Esophagus squamous epithelium (tissue), 5 donors: Measurements from ENCODE around the gene DNASE2. TPM values are rescaled to one million over a fixed set of nuclear protein-coding genes. Genes with fewer than 3 reads are reported as not detected.
"Not testable (repeated sequence)": the region's sequence is repeated elsewhere in the genome, so short reads cannot be mapped to it uniquely, and the experiment has no call there.

Source experiments
- DNase-seq: peaks from one replicate; lab custom pipeline; 2025; lab: John Stamatoyannopoulos, UW
- H3K27ac ChIP-seq, 4 donors: fragments of 200-600 bp; sonication (generic); one replicate each; pipeline ENCODE4 v1.5.1; 2016 to 2019; ENCODE audit warnings: mild to moderate bottlenecking in 1 of 4
- H3K27me3 ChIP-seq, 4 donors: fragments of 200-600 bp; sonication (generic); 1 replicate in 3 of 4; 2 replicates in 1 of 4; pipeline versions ENCODE4 v1.5.1 to v1.6.0; 2017 to 2021; ENCODE audit warnings: antibody characterized with exemption in 1 of 4
- H3K36me3 ChIP-seq, 3 donors: fragments of 200-600 bp; sonication (generic); one replicate each; pipeline ENCODE4 v1.5.1; 2016 to 2019
- H3K4me1 ChIP-seq, 3 donors: fragments of 200-600 bp; sonication (generic); one replicate each; pipeline ENCODE4 v1.5.1; 2017 to 2019
- H3K4me3 ChIP-seq, 4 donors: fragments of 200-600 bp; sonication (generic); 1 replicate in 3 of 4; 2 replicates in 1 of 4; pipeline ENCODE4 v1.5.1; 2016 to 2019; ENCODE audit warnings: mild to moderate bottlenecking in 2 of 4, moderate library complexity in 1 of 4
- H3K9me3 ChIP-seq, 3 donors: fragments of 200-600 bp; sonication (generic); one replicate each; pipeline ENCODE4 v1.5.1; 2016 to 2019
- POLR2A ChIP-seq, 4 donors: fragments of 450-650 bp; IDR thresholded peaks; one replicate each; pipeline ENCODE4 v1.6.1; 2017; ENCODE audit warnings: antibody characterized with exemption in 4 of 4, mild to moderate bottlenecking in 4 of 4, moderate library complexity in 3 of 4
- WGBS, 2 donors: methylation state at CpG; one replicate each; pipeline ENCODE4 v1.1.5; 2018; 5-methylcytosine and 5-hydroxymethylcytosine counted together
- intact Hi-C: fragments of 100-400 bp; cut with DNase I; formaldehyde crosslinking; loops from one replicate; pipeline ENCODE4 v1.15.0; 2022
- total RNA-seq, 4 donors: library from RNA; depleted of rRNA; stranded (reverse); fragments of >200 nt; gene quantifications; one replicate each; pipeline ENCODE4 v1.1.0, GENCODE V29; 2016
- TF ChIP-seq, protein P1 (sequence below), 6 experiments: fragments of 450-650 bp in 4 of 6; fragments of 200-600 bp in 2 of 6; sonication (generic) in 2 of 6; IDR thresholded peaks; one replicate each; pipeline ENCODE4 v1.5.1; 2016 to 2019; ENCODE audit warnings: antibody characterized with exemption in 6 of 6, mild to moderate bottlenecking in 4 of 6, moderate library complexity in 4 of 6
- donor health status: DM: yes; HTN: yes; CAD: no.

DNASE2 gene
- total RNA-seq, 4 donors from 2014 or later, result 12.3 to 27.9 (median 20.4) TPM

GRCh38 chr19:12890787-12891552, 9.7 kb upstream of the DNASE2 start, which contains the start of gene GCDH:
Gene GCDH, plus strand, starts transcription at chr19:12891160. Its CDS starts 145 bp downstream, at chr19:12891305.
- intact Hi-C loops, result no loop called here
- peaks cover under 1 to 38% (median 6%) of the 10 kb centered on the region in 3 donors for H3K36me3 ChIP-seq
- peak within 1 kb of the TSS; percentile 67 to 94 (median 90) for H3K27ac ChIP-seq
- H3K9me3 ChIP-seq, result no peaks in the 10 kb centered on the region
- peak within 1 kb of the TSS; percentile 62 to 98 (median 89) for H3K4me3 ChIP-seq
- peak; percentile 97 for DNase-seq
- TF ChIP-seq, protein P1, sequence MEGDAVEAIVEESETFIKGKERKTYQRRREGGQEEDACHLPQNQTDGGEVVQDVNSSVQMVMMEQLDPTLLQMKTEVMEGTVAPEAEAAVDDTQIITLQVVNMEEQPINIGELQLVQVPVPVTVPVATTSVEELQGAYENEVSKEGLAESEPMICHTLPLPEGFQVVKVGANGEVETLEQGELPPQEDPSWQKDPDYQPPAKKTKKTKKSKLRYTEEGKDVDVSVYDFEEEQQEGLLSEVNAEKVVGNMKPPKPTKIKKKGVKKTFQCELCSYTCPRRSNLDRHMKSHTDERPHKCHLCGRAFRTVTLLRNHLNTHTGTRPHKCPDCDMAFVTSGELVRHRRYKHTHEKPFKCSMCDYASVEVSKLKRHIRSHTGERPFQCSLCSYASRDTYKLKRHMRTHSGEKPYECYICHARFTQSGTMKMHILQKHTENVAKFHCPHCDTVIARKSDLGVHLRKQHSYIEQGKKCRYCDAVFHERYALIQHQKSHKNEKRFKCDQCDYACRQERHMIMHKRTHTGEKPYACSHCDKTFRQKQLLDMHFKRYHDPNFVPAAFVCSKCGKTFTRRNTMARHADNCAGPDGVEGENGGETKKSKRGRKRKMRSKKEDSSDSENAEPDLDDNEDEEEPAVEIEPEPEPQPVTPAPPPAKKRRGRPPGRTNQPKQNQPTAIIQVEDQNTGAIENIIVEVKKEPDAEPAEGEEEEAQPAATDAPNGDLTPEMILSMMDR (IDR thresholded peaks at IDR 0.05), result peak in 1 of 6 experiments; percentile 41
- peak in 3 of 4 donors; percentile 69 to 88 (median 82) for TF ChIP-seq POLR2A (IDR thresholded peaks at IDR 0.05)
- peaks cover 0 to 13% (median 0%) of the 10 kb centered on the region in 4 donors for H3K27me3 ChIP-seq
- peaks cover 11 to 29% (median 16%) of the 10 kb centered on the region in 3 donors for H3K4me1 ChIP-seq
- WGBS, 2 donors, result 0% methylated on average over 21 to 45 of the region's 49 CpGs

DNA sequence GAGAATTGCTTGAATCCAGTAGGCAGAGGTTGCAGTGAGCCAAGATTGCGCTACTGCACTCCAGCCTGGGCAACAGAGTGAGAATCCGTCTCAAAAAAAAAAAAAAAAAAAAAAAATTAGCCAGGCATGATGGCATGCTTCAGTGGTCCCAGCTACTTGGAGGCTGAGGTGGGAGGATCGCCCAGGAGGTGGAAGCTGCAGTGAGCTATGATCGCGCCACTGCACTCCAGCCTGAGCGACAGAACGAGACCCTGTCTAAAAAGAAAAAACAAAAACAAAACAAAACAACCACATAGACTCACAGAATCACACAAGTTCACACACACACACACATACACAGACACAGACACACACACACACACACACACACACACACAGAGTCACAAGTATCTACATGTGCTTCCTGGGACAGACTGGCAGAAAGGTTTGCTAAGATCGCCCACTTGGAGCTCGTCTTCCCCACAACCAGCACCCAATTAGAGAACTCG, 9.1 kb upstream of the DNASE2 start:
- intact Hi-C loops, H3K9me3 ChIP-seq, DNase-seq: not testable (repeated sequence)
- Histone ChIP-seq H3K27me3 (peaks cover 0 to 19% (median 0%) of the 10 kb centered on the region in 4 donors), H3K4me1 (peaks cover 15 to 35% (median 21%) of the 10 kb centered on the region in 3 donors), H3K36me3 (peaks cover 0 to 32% (median 6%) of the 10 kb centered on the region in 3 donors), H3K4me3 (peak overlapping the region in 3 of 4 donors; percentile 83 to 98 (median 95)), H3K27ac (peak overlapping the region; percentile 56 to 94 (median 75))
- 30 to 32% methylated on average over 10 of the region's 10 CpGs for WGBS, 2 donors

DNA sequence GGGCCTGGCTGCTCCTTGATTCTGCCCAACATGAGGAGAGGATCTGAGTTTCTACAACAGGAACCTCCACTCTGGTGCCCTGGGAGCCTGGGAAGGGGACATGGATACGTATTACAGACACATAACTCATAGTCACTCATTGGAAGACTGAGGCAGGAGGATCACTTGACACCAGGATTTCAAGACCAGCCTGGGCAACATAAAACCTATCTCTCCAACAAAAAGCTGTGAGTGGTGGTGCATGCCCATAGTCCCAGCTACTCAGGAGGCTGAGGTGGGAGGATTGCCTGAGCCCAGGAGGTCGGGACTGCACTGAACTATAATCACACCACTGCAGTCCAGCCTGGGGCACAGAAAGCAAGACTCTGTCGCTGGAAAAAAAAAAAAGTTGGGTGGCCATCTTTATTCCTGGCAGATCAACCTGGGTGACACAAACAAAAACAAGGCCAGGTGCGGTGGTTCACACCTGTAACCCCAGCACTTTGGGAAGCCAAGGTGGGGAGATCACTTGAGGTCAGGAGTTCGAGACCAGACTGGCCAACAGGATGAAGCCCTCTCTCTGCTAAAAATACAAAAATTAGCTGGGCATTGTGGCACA, 6.9 kb upstream of the DNASE2 start:
- no peak overlapping the region for H3K4me3 ChIP-seq
- H3K9me3 ChIP-seq, result peaks cover 0 to 17% (median 14%) of the 10 kb centered on the region in 3 donors
- peaks cover 0 to 35% (median 0%) of the 10 kb centered on the region in 4 donors for H3K27me3 ChIP-seq
- no peak overlapping the region for H3K27ac ChIP-seq
- WGBS, 2 donors, result 58 to 67% methylated on average over 4 to 5 of the region's 5 CpGs
- DNase-seq, result no peak
- intact Hi-C loops, result no loop called here
- H3K4me1 ChIP-seq, result peaks cover 15 to 46% (median 27%) of the 10 kb centered on the region in 3 donors
- H3K36me3 ChIP-seq, result peaks cover 0 to 9% (median 0%) of the 10 kb centered on the region in 3 donors
- TF ChIP-seq, protein P1 (IDR thresholded peaks at IDR 0.05), result no peak
- no peak for TF ChIP-seq POLR2A (IDR thresholded peaks at IDR 0.05)

GRCh38 chr19:12886969-12887747, 5.9 kb upstream of the DNASE2 start, which contains the start of gene KLF1:
Gene KLF1, minus strand, starts transcription at chr19:12887201. Its CDS starts 61 bp downstream, at chr19:12887140.
- Histone ChIP-seq H3K27ac (no peak within 1 kb of the TSS), H3K9me3 (peaks cover 0 to 17% (median 14%) of the 10 kb centered on the region in 3 donors), H3K36me3 (no peaks in the 10 kb centered on the region), H3K4me1 (peaks cover 14 to 38% (median 23%) of the 10 kb centered on the region in 3 donors), H3K4me3 (peak within 1 kb of the TSS in 3 of 4 donors; percentile 32 to 68 (median 52)), H3K27me3 (peaks cover 0 to 35% (median 0%) of the 10 kb centered on the region in 4 donors)
- no peak for DNase-seq
- 60 to 83% methylated on average over 1 to 11 of the region's 17 CpGs for WGBS, 2 donors
- no peak for TF ChIP-seq POLR2A (IDR thresholded peaks at IDR 0.05)
- TF ChIP-seq, protein P1 (IDR thresholded peaks at IDR 0.05), result no peak
- intact Hi-C loops, result no loop called here

DNA sequence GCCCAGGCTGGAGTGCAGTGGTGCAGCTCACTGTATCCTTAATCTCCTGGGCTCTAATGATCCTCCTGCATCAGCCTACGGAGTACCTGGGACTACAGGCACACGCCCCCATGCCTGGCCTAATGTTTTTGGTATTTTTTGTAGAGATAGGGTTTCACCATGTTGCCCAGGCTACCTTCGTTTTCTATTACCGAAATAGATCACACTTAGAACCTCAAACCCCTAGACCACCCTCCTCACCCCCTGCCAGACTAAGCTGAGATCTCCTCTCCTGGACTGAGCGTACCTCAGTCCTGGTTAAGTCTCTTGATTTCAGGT, 5.4 kb upstream of the DNASE2 start:
- Histone ChIP-seq H3K4me3 (no peak overlapping the region), H3K9me3 (peaks cover 0 to 17% (median 14%) of the 10 kb centered on the region in 3 donors), H3K27me3 (peaks cover 0 to 35% (median 0%) of the 10 kb centered on the region in 4 donors), H3K27ac (no peak overlapping the region), H3K4me1 (peaks cover 9 to 38% (median 18%) of the 10 kb centered on the region in 3 donors), H3K36me3 (no peaks in the 10 kb centered on the region)
- TF ChIP-seq POLR2A (IDR thresholded peaks at IDR 0.05), result no peak
- TF ChIP-seq, protein P1 (IDR thresholded peaks at IDR 0.05), result no peak
- DNase-seq, result no peak
- intact Hi-C loops, result no loop called here
- WGBS, 2 donors, result 72 to 90% methylated on average over 5 of the region's 5 CpGs
